Endothelial cell of umbilical vein (primary cell): ENCODE measurements around the gene CFAP20DC. TPM values are rescaled to one million over a fixed set of nuclear protein-coding genes. Genes with fewer than 3 reads are reported as not detected.

Experiments used
- BruUV-seq: library from RNA; stranded (reverse); fragments of 400-500 nt; replicated peaks from 2 replicates; lab custom pipeline; 2021; lab: Mats Ljungman, UMichigan
- CTCF ChIA-PET: fragments of 300-600, 350-600 bp; sonication (Branson Sonifier 250); formaldehyde crosslinking; loops from one replicate; lab custom pipeline; 2021; ENCODE audit warnings: antibody characterized with exemption, inconsistent platforms; lab: Charles Lee
- POLR2A ChIA-PET: fragments of 300-600, 350-600 bp; sonication (Branson Sonifier 250); formaldehyde crosslinking; loops from one replicate; lab custom pipeline; 2021; ENCODE audit warnings: antibody characterized with exemption, inconsistent platforms; lab: Charles Lee
- DNase-seq: peaks from one replicate; pipeline ENCODE4 v3.0.0-alpha.2; 2011; ENCODE audit warnings: low read depth, low spot score
- FAIRE-seq: peaks from 2 replicates; lab custom pipeline; 2011; peaks lifted over from hg19 to GRCh38; lab: Jason Lieb, UNC
- H2AFZ ChIP-seq: 2 replicates; pipeline ENCODE4 v1.6.0; 2012; ENCODE audit warnings: low read depth, low read length, control low read depth, inconsistent platforms
- H3K27ac ChIP-seq: 2 replicates; pipeline ENCODE4 v1.5.1; 2011; ENCODE audit warnings: low read depth, mild to moderate bottlenecking, control low read depth, low read length, moderate library complexity; ENCODE audit not compliant: insufficient read depth
- H3K27me3 ChIP-seq, 2 experiments: 2 replicates each; pipeline versions ENCODE4 v1.6.0 to v1.6.1; 2011; ENCODE audit warnings: low read length in 2 of 2, mixed read lengths in 1 of 2; ENCODE audit not compliant: control insufficient read depth in 2 of 2, insufficient read depth in 2 of 2
- H3K36me3 ChIP-seq, 2 experiments: 2 replicates in 1 of 2; 3 replicates in 1 of 2; pipeline ENCODE4 v1.5.1; 2011; ENCODE audit warnings: low read length in 2 of 2, mild to moderate bottlenecking in 1 of 2, moderate library complexity in 1 of 2; ENCODE audit not compliant: control insufficient read depth in 2 of 2, insufficient read depth in 2 of 2; ENCODE audit errors: extremely low read depth in 1 of 2
- H3K4me1 ChIP-seq: 3 replicates; pipeline ENCODE4 v1.5.1; 2011; ENCODE audit warnings: mild to moderate bottlenecking, low read length; ENCODE audit not compliant: control insufficient read depth, insufficient read depth; ENCODE audit errors: extremely low read depth
- H3K4me2 ChIP-seq: 2 replicates; pipeline ENCODE4 v1.6.1; 2011; ENCODE audit warnings: low read length, control low read depth, mixed read lengths; ENCODE audit not compliant: insufficient read depth
- H3K4me3 ChIP-seq, 3 experiments: fragments of 200-600 bp in 1 of 3; sonication (generic), shearing (Covaris generic) in 1 of 3; replicated peaks in 1 of 3; 2 replicates each; pipeline ENCODE4 v1.5.1; 2011 to 2016; ENCODE audit warnings: control low read depth in 3 of 3, low read length in 3 of 3, mild to moderate bottlenecking in 2 of 3, inconsistent platforms in 1 of 3, low read depth in 1 of 3, moderate library complexity in 1 of 3; ENCODE audit not compliant: insufficient read depth in 1 of 3
- H3K79me2 ChIP-seq: 2 replicates; pipeline ENCODE4 v1.6.0; 2012; ENCODE audit warnings: low read length, inconsistent platforms; ENCODE audit not compliant: control insufficient read depth, insufficient read depth
- H3K9ac ChIP-seq: replicated peaks from 2 replicates; pipeline ENCODE3; 2011; ENCODE audit warnings: low read length, control low read depth; ENCODE audit not compliant: insufficient read depth; ENCODE audit errors: extremely low read depth
- H3K9me1 ChIP-seq: replicated peaks from 3 replicates; pipeline ENCODE4 v1.6.0; 2011; ENCODE audit warnings: mild to moderate bottlenecking, low read length; ENCODE audit not compliant: control insufficient read depth, insufficient read depth; ENCODE audit errors: extremely low read depth
- H3K9me3 ChIP-seq: replicated peaks from 2 replicates; pipeline ENCODE4 v1.5.1; 2012; ENCODE audit warnings: low read length, inconsistent platforms; ENCODE audit not compliant: control insufficient read depth, insufficient read depth
- H4K20me1 ChIP-seq: replicated peaks from 2 replicates; pipeline ENCODE3; 2011; ENCODE audit warnings: mild to moderate bottlenecking, low read length; ENCODE audit not compliant: control insufficient read depth, insufficient read depth; ENCODE audit errors: extremely low read depth
- CTCF ChIP-seq, 2 donors: IDR thresholded peaks; 1 replicate in 1 of 2; 2 replicates in 1 of 2; pipeline ENCODE4 v1.5.1; 2011; ENCODE audit warnings: low read length in 2 of 2, mild to moderate bottlenecking in 2 of 2, moderate library complexity in 2 of 2, control low read depth in 1 of 2, inconsistent platforms in 1 of 2, low read depth in 1 of 2; ENCODE audit not compliant: insufficient read depth in 1 of 2; ENCODE audit errors: extremely low read depth in 1 of 2
- EZH2 ChIP-seq: IDR thresholded peaks from 2 replicates; pipeline ENCODE4 v1.6.1; 2012; ENCODE audit warnings: borderline replicate concordance, low read depth, mild to moderate bottlenecking, moderate library complexity, low read length, inconsistent platforms; ENCODE audit not compliant: severe bottlenecking
- FOS ChIP-seq: IDR thresholded peaks from 2 replicates; pipeline ENCODE4 v1.6.1; 2011; ENCODE audit warnings: mild to moderate bottlenecking, low read length, moderate library complexity, borderline replicate concordance; ENCODE audit not compliant: insufficient read depth
- JUN ChIP-seq: IDR thresholded peaks from 2 replicates; pipeline ENCODE4 v1.6.1; 2011; ENCODE audit warnings: borderline replicate concordance, low read depth; ENCODE audit not compliant: insufficient read length, insufficient read depth
- MAX ChIP-seq: IDR thresholded peaks from 2 replicates; pipeline ENCODE4 v1.6.1; 2011; ENCODE audit not compliant: insufficient read depth, insufficient read length
- MYC ChIP-seq: IDR thresholded peaks from one replicate; pipeline ENCODE4 v1.6.1; 2011; ENCODE audit warnings: mild to moderate bottlenecking, low read depth, low read length
- POLR2A ChIP-seq: IDR thresholded peaks from 2 replicates; pipeline ENCODE4 v1.6.1; 2012; ENCODE audit warnings: low read depth, mild to moderate bottlenecking, control low read depth, low read length
- POLR2AphosphoS5 ChIP-seq: IDR thresholded peaks from 2 replicates; pipeline ENCODE4 v1.6.1; 2012; ENCODE audit warnings: low read depth, mild to moderate bottlenecking, control low read depth, low read length, moderate library complexity; ENCODE audit not compliant: insufficient read depth
- dilution Hi-C: fragments of 300-500 bp; cut with MboI; formaldehyde crosslinking; loops from one replicate; pipeline ENCODE4 v1.15.0; 2019; ENCODE audit warnings: low sequenced_read_pairs; ENCODE audit not compliant: extremely low pct_ligation_motif_present
- intact Hi-C: fragments of 100-400 bp; cut with micrococcal nuclease; formaldehyde crosslinking; loops from one replicate; pipeline ENCODE4 v1.10.0; 2022
- polyA plus RNA-seq, 4 experiments: library from polyadenylated mRNA; depleted of rRNA in 3 of 4; stranded (reverse) in 3 of 4; unstranded in 1 of 4; fragments of >200 nt; gene quantifications; 2 replicates each; pipeline versions ENCODE4 v1.2.1 to v1.2.3, GENCODE V29; 2011 to 2012; ENCODE audit warnings: missing spikeins in 1 of 4
- total RNA-seq: library from RNA; stranded (reverse); gene quantifications from 2 replicates; pipeline ENCODE4 v1.2.3, GENCODE V29; 2021

Gene CFAP20DC
- total and polyA plus RNA-seq, 2 donors (not counting 3 experiments of a cell fraction or from before 2014, with no cell fraction given) = 0.92 to 2.1 TPM

DNA sequence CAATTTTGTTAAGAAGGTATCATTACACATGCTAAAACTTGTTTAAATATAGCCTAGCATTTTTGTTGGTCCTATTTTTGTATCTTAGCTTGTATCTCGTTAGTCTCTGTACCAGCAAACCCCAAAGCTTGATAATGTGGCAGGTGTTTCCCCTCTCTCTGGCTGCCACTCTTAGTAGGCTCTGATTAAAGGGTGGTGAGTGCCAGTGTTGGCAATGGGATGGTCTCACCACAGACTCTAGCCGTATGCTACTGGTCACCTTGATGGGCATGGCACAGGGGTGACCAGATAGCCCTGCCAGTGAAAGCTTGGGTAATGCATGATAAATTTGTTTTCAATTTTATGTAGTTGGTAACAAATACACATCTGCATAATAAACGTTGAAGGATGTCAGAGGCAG is 188.3 kb downstream of the CFAP20DC start:
- H3K9me1 ChIP-seq = no peaks in the 10 kb centered on the region
- no peak for TF ChIP-seq POLR2A
- TF ChIP-seq FOS = no peak
- TF ChIP-seq JUN = no peak
- no peak for TF ChIP-seq MAX
- no peaks in the 10 kb centered on the region for H3K27me3 ChIP-seq
- H3K36me3 ChIP-seq = no peaks in the 10 kb centered on the region
- no peak overlapping the region for H2AFZ ChIP-seq
- H3K79me2 ChIP-seq = no peaks in the 10 kb centered on the region
- intact Hi-C loops (no loop called here), dilution Hi-C loops (no loop called here)
- DNase-seq (no peak), FAIRE-seq (no peak)
- no peak overlapping the region for H3K9ac ChIP-seq
- POLR2A ChIA-PET = no interaction called here
- H3K4me2 ChIP-seq = no peak overlapping the region
- no peak overlapping the region for H3K4me3 ChIP-seq
- peaks cover 9% of the 10 kb centered on the region for H3K4me1 ChIP-seq
- no peak overlapping the region for H3K27ac ChIP-seq
- H4K20me1 ChIP-seq = no peaks in the 10 kb centered on the region
- CTCF ChIA-PET = interaction anchor here (0.9 to 1.8 kb wide), 4 partner anchors 11 to 191 kb away, joined by 3 to 9 read pairs (median 5); no protein-coding TSS in a partner anchor
- no peaks in the 10 kb centered on the region for H3K9me3 ChIP-seq
- BruUV-seq = no TSS peak

- Histone ChIP-seq H3K9me3 (no peaks in the 10 kb centered on the region), H3K4me3 (no peak overlapping the region), H3K27ac (no peak overlapping the region), H3K79me2 (no peaks in the 10 kb centered on the region), H2AFZ (no peak overlapping the region), H3K36me3 (no peaks in the 10 kb centered on the region), H3K4me1 (no peaks in the 10 kb centered on the region), H3K9ac (no peak overlapping the region), H4K20me1 (no peaks in the 10 kb centered on the region), H3K27me3 (no peaks in the 10 kb centered on the region), H3K4me2 (no peak overlapping the region), H3K9me1 (no peaks in the 10 kb centered on the region)
- no peak for FAIRE-seq
- dilution Hi-C loops = no loop called here
- no TSS peak for BruUV-seq
- CTCF ChIA-PET = no interaction called here
- DNase-seq = no peak
- intact Hi-C loops = no loop called here
- TF ChIP-seq JUN = no peak
- TF ChIP-seq MAX = no peak
- no peak for TF ChIP-seq POLR2AphosphoS5
- no peak for TF ChIP-seq EZH2
- TF ChIP-seq MYC = no peak
- no peak for TF ChIP-seq CTCF (IDR thresholded peaks at IDR 0.05; ENCODE audit: extremely low read depth in 1 of 2, insufficient read depth in 1 of 2, low read depth in 1 of 2, low read length in 2 of 2)
- POLR2A ChIA-PET = no interaction called here
Measured at GRCh38 chr3:58858126-58858525, 191.7 kb downstream of the CFAP20DC start.
